Neural progenitor cell (in vitro differentiated cells): Measurements from ENCODE around the gene CNOT1.

Source experiments
- CTCF ChIP-seq: fragments of 200-600 bp; sonication (generic); IDR thresholded peaks from 2 replicates; pipeline ENCODE4 v1.5.1; 2017; ENCODE audit warnings: antibody characterized with exemption, mild to moderate bottlenecking
- EZH2 ChIP-seq: fragments of 200-600 bp; sonication (generic); IDR thresholded peaks from 2 replicates; pipeline ENCODE4 v1.6.1; 2017; ENCODE audit warnings: antibody characterized with exemption, mild to moderate bottlenecking, moderate library complexity

DNA sequence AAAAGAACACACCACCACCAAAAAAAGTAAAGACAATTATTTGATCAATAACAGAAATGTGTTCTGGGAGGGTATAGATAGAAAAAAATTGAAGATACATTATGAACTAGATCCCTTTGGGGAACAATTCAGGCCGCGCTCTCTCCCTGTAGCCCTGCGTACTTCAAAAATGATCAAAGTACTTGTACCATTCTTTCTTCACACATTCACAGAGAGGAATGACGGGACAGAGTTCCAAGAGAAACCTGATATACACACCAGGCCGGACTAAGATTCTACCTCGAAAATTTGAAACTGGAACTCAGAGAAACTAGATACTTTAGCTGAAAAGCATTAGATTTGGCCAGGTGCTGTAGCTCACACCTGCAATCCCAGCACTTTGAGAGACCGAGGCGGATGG is 50.0 kb downstream of the CNOT1 start:
- TF ChIP-seq EZH2: no peak
- TF ChIP-seq CTCF: no peak
